WERI-Rb-1 (cell line): ENCODE data around the gene IRGC.

Experiments used
- DNase-seq: peaks from one replicate; pipeline ENCODE4 v3.0.0-alpha.2; 2020
- H3K27ac ChIP-seq: fragments of 250-450 bp; sonication (Bioruptor Pico); 2 replicates; pipeline ENCODE4 v1.5.1; 2020; ENCODE audit warnings: mild to moderate bottlenecking, moderate library complexity
- H3K27me3 ChIP-seq: fragments of 250-450 bp; sonication (Bioruptor Pico); 2 replicates; pipeline ENCODE4 v1.5.1; 2021; ENCODE audit warnings: mild to moderate bottlenecking, low read depth, moderate library complexity; ENCODE audit not compliant: insufficient read depth, severe bottlenecking
- H3K36me3 ChIP-seq: fragments of 250-450 bp; sonication (Bioruptor Pico); 2 replicates; pipeline ENCODE4 v1.5.1; 2020; ENCODE audit warnings: mild to moderate bottlenecking, moderate library complexity
- H3K4me3 ChIP-seq: 2 replicates; pipeline ENCODE4 v1.5.1; 2011; ENCODE audit warnings: low read depth, mild to moderate bottlenecking, control low read depth, low read length
- H3K9me3 ChIP-seq: fragments of 250-450 bp; sonication (Bioruptor Pico); 2 replicates; pipeline ENCODE4 v1.5.1; 2021; ENCODE audit warnings: mild to moderate bottlenecking, moderate library complexity; ENCODE audit not compliant: severe bottlenecking
- CTCF ChIP-seq: IDR thresholded peaks from 2 replicates; pipeline ENCODE4 v1.5.1; 2011; ENCODE audit warnings: low read depth, mild to moderate bottlenecking, control low read depth, inconsistent platforms, low read length

The IRGC gene

GRCh38 chr19:43720936-43721335, 5.1 kb downstream of the IRGC start:
- Histone ChIP-seq H3K27ac (no peak overlapping the region), H3K4me3 (no peak overlapping the region), H3K27me3 (no peaks in the 10 kb centered on the region), H3K9me3 (no peaks in the 10 kb centered on the region), H3K36me3 (no peaks in the 10 kb centered on the region)
- no peak for DNase-seq
- no peak for TF ChIP-seq CTCF

- Histone ChIP-seq H3K4me3 (no peak overlapping the region), H3K27me3 (no peaks in the 10 kb centered on the region), H3K9me3 (no peaks in the 10 kb centered on the region), H3K27ac (no peak overlapping the region), H3K36me3 (no peaks in the 10 kb centered on the region)
- DNase-seq, result no peak
- no peak for TF ChIP-seq CTCF
Observed at GRCh38 chr19:43721469-43722048, 5.7 kb downstream of the IRGC start.

- no peak overlapping the region for H3K27ac ChIP-seq
- no peaks in the 10 kb centered on the region for H3K27me3 ChIP-seq
- H3K4me3 ChIP-seq, result no peak overlapping the region
- no peak for DNase-seq
- TF ChIP-seq CTCF, result no peak
- H3K9me3 ChIP-seq, result no peaks in the 10 kb centered on the region
- H3K36me3 ChIP-seq, result peaks cover 6% of the 10 kb centered on the region
Observed at GRCh38 chr19:43723588-43723987, 7.7 kb downstream of the IRGC start.

- no peak for TF ChIP-seq CTCF
- Histone ChIP-seq H3K9me3 (no peaks in the 10 kb centered on the region), H3K36me3 (peaks cover 15% of the 10 kb centered on the region), H3K4me3 (no peak overlapping the region), H3K27me3 (no peaks in the 10 kb centered on the region), H3K27ac (no peak overlapping the region)
- no peak for DNase-seq
Observed at GRCh38 chr19:43724896-43725295, 9.0 kb downstream of the IRGC start.

- Histone ChIP-seq H3K27me3 (no peaks in the 10 kb centered on the region), H3K27ac (no peak overlapping the region), H3K36me3 (peaks cover 15% of the 10 kb centered on the region), H3K4me3 (no peak overlapping the region), H3K9me3 (no peaks in the 10 kb centered on the region)
- DNase-seq, result no peak
- TF ChIP-seq CTCF, result no peak
Observed at GRCh38 chr19:43725468-43725867, 9.6 kb downstream of the IRGC start.
